HL-60 (cell line): Measurements from ENCODE around the gene ISCU.
"Not testable (repeated sequence)": the region's sequence is repeated elsewhere in the genome, so short reads cannot be mapped to it uniquely, and the experiment has no call there.

ENCODE experiments used
- DNase-seq, 2 experiments: peaks; one replicate each; pipeline ENCODE4 v3.0.0-alpha.2; 2010 to 2020; ENCODE audit warnings: low read depth in 1 of 2, low spot score in 1 of 2
- H3K27ac ChIP-seq: fragments of 250-450 bp; sonication (Bioruptor Pico); replicated peaks from 2 replicates; pipeline ENCODE4 v1.5.1; 2020; ENCODE audit warnings: mild to moderate bottlenecking, moderate library complexity
- H3K27me3 ChIP-seq: fragments of 250-450 bp; sonication (Bioruptor Pico); 2 replicates; pipeline ENCODE4 v1.5.1; 2021; ENCODE audit warnings: mild to moderate bottlenecking, moderate library complexity; ENCODE audit not compliant: insufficient read depth, poor library complexity, severe bottlenecking
- H3K4me3 ChIP-seq: replicated peaks from 2 replicates; pipeline ENCODE4 v1.5.1; 2011; ENCODE audit warnings: mild to moderate bottlenecking, control low read depth, low read length; ENCODE audit not compliant: insufficient read depth
- CTCF ChIP-seq: IDR thresholded peaks from one replicate; pipeline ENCODE4 v1.5.1; 2011; ENCODE audit warnings: low read length, control low read depth, inconsistent platforms; ENCODE audit not compliant: insufficient read depth
- GABPA ChIP-seq: IDR thresholded peaks from 2 replicates; pipeline ENCODE4 v1.6.1; 2012; ENCODE audit warnings: low read depth
- POLR2AphosphoS5 ChIP-seq: IDR thresholded peaks from 2 replicates; pipeline ENCODE4 v1.6.1; 2012; ENCODE audit warnings: low read depth
- REST ChIP-seq: IDR thresholded peaks from 2 replicates; pipeline ENCODE4 v1.6.1; 2012; ENCODE audit warnings: low read depth; ENCODE audit not compliant: insufficient replicate concordance
- SPI1 ChIP-seq: IDR thresholded peaks from 2 replicates; pipeline ENCODE4 v1.6.1; 2012; ENCODE audit warnings: low read depth, mild to moderate bottlenecking, borderline replicate concordance

Gene ISCU

GRCh38 chr12:108571609-108572165, 9.3 kb downstream of the ISCU start:
- no peak for TF ChIP-seq CTCF
- TF ChIP-seq POLR2AphosphoS5, result no peak
- TF ChIP-seq SPI1, result no peak
- TF ChIP-seq REST, result no peak
- TF ChIP-seq GABPA, result no peak
- Histone ChIP-seq H3K27me3 (no peaks in the 10 kb centered on the region), H3K4me3 (no peak overlapping the region), H3K27ac (no peak overlapping the region)
- DNase-seq, result no peak

GRCh38 chr12:108572166-108572790, 9.9 kb downstream of the ISCU start:
- Histone ChIP-seq H3K27ac (no peak overlapping the region), H3K27me3 (no peaks in the 10 kb centered on the region), H3K4me3 (no peak overlapping the region)
- TF ChIP-seq REST (no peak), POLR2AphosphoS5 (no peak), CTCF (no peak), GABPA (no peak), SPI1 (no peak)
- DNase-seq, result no peak

GRCh38 chr12:108573317-108573716, 10.9 kb downstream of the ISCU start:
- DNase-seq, result no peak
- TF ChIP-seq CTCF, result no peak
- TF ChIP-seq GABPA, result no peak
- TF ChIP-seq SPI1, result no peak
- TF ChIP-seq REST, result no peak
- Histone ChIP-seq H3K27ac (no peak overlapping the region), H3K4me3 (no peak overlapping the region), H3K27me3 (no peaks in the 10 kb centered on the region)

- not testable (repeated sequence) for H3K27ac ChIP-seq, H3K27me3 ChIP-seq, H3K4me3 ChIP-seq, DNase-seq
Measured at GRCh38 chr12:108574276-108574675, 11.9 kb downstream of the ISCU start.
